Hepatocyte (in vitro differentiated cells): ENCODE results near the gene DENND1A. TPM values are rescaled to one million over a fixed set of nuclear protein-coding genes. Genes with fewer than 3 reads are reported as not detected.

Experiments used
- DNase-seq: peaks from one replicate; pipeline ENCODE4 v3.0.0-alpha.2; 2016; ENCODE audit warnings: low spot score
- H2AFZ ChIP-seq: fragments of 200-600 bp; sonication (generic); 2 replicates; pipeline ENCODE4 v1.6.0; 2016; ENCODE audit warnings: antibody characterized with exemption, mild to moderate bottlenecking
- H3K27ac ChIP-seq: fragments of 200-600 bp; sonication (generic); 2 replicates; pipeline ENCODE4 v1.5.1; 2016; ENCODE audit warnings: mild to moderate bottlenecking
- H3K27me3 ChIP-seq: fragments of 200-600 bp; sonication (generic); 2 replicates; pipeline ENCODE4 v1.6.1; 2016
- H3K36me3 ChIP-seq: fragments of 200-600 bp; sonication (generic); replicated peaks from 2 replicates; pipeline ENCODE4 v1.5.1; 2016; ENCODE audit warnings: low read depth; ENCODE audit not compliant: insufficient read depth
- H3K4me1 ChIP-seq: fragments of 200-600 bp; sonication (generic); 2 replicates; pipeline ENCODE4 v1.5.1; 2016; ENCODE audit warnings: mild to moderate bottlenecking, moderate library complexity; ENCODE audit not compliant: insufficient read depth
- H3K4me2 ChIP-seq: fragments of 200-600 bp; sonication (generic); 2 replicates; pipeline ENCODE4 v1.6.0; 2016
- H3K4me3 ChIP-seq: fragments of 200-600 bp; sonication (generic); 2 replicates; pipeline ENCODE4 v1.5.1; 2016; ENCODE audit warnings: mild to moderate bottlenecking
- H3K79me2 ChIP-seq: fragments of 200-600 bp; sonication (generic); 2 replicates; pipeline ENCODE4 v1.6.0; 2017; ENCODE audit warnings: mild to moderate bottlenecking
- H3K9me2 ChIP-seq: fragments of 200-600 bp; sonication (generic); replicated peaks from 2 replicates; pipeline ENCODE4 v1.6.0; 2017; ENCODE audit warnings: mild to moderate bottlenecking; ENCODE audit not compliant: insufficient read depth
- H3K9me3 ChIP-seq: fragments of 200-600 bp; sonication (generic); 2 replicates; pipeline ENCODE4 v1.5.1; 2016; ENCODE audit warnings: low read depth, mild to moderate bottlenecking
- H4K20me1 ChIP-seq: fragments of 200-600 bp; sonication (generic); 2 replicates; pipeline ENCODE4 v1.6.0; 2016; ENCODE audit warnings: mild to moderate bottlenecking; ENCODE audit not compliant: insufficient read depth, poor library complexity, severe bottlenecking
- CTCF ChIP-seq: fragments of 200-600 bp; sonication (generic); IDR thresholded peaks from 2 replicates; pipeline ENCODE4 v1.5.1; 2016; ENCODE audit warnings: antibody characterized with exemption, mild to moderate bottlenecking; ENCODE audit not compliant: poor library complexity
- EZH2 ChIP-seq: fragments of 200-600 bp; sonication (generic); IDR thresholded peaks from 2 replicates; pipeline ENCODE4 v1.6.1; 2016; ENCODE audit warnings: antibody characterized with exemption, mild to moderate bottlenecking, borderline replicate concordance
- EZH2phosphoT487 ChIP-seq: fragments of 200-600 bp; sonication (generic); IDR thresholded peaks from one replicate; pipeline ENCODE4 v1.6.1; 2018; ENCODE audit warnings: antibody characterized with exemption, mild to moderate bottlenecking, low read depth, moderate library complexity; ENCODE audit not compliant: unreplicated experiment, severe bottlenecking
- WGBS: methylation state at CpG from one replicate; pipeline ENCODE4 v1.1.6; 2016; ENCODE audit warnings: low lambda C conversion rate; ENCODE audit errors: missing lambda C conversion rate; 5-methylcytosine and 5-hydroxymethylcytosine counted together
- polyA plus RNA-seq: library from polyadenylated mRNA; unstranded; fragments of >200 nt; fragmentation: Nextera tagmentation; extraction: Ambion mirVana; gene quantifications from 2 replicates; pipeline ENCODE4 v1.2.1, GENCODE V29; 2016
- total RNA-seq: library from RNA; depleted of rRNA; stranded (reverse); fragments of >200 nt; gene quantifications from 2 replicates; pipeline ENCODE4 v1.2.3, GENCODE V29; 2014

The DENND1A gene
- total and polyA plus RNA-seq, 2 experiments from 2014 or later = 24.0 to 28.9 TPM

- Histone ChIP-seq H3K36me3 (no peaks in the 10 kb centered on the region), H3K27ac (no peak overlapping the region), H3K4me3 (no peak overlapping the region), H2AFZ (no peak overlapping the region), H3K79me2 (peaks cover 16% of the 10 kb centered on the region), H3K4me2 (no peak overlapping the region), H3K4me1 (no peaks in the 10 kb centered on the region), H3K9me3 (no peaks in the 10 kb centered on the region), H3K9me2 (no peaks in the 10 kb centered on the region), H4K20me1 (peaks cover 11% of the 10 kb centered on the region), H3K27me3 (no peaks in the 10 kb centered on the region)
- TF ChIP-seq EZH2phosphoT487 = no peak
- no peak for TF ChIP-seq EZH2
- no peak for TF ChIP-seq CTCF
- DNase-seq = no peak
- WGBS = 90% methylated on average over 7 of the region's 7 CpGs
These were observed 133.1 kb downstream of the DENND1A start for GRCh38 chr9:123796618-123797484.

GRCh38 chr9:123796094-123796493 lies 133.8 kb downstream of the DENND1A start:
- Histone ChIP-seq H3K79me2 (peaks cover 16% of the 10 kb centered on the region), H3K36me3 (no peaks in the 10 kb centered on the region), H2AFZ (no peak overlapping the region), H3K9me2 (no peaks in the 10 kb centered on the region), H3K4me3 (no peak overlapping the region), H3K4me1 (no peaks in the 10 kb centered on the region), H3K27me3 (no peaks in the 10 kb centered on the region), H3K27ac (no peak overlapping the region), H3K4me2 (no peak overlapping the region), H4K20me1 (peaks cover 11% of the 10 kb centered on the region), H3K9me3 (no peaks in the 10 kb centered on the region)
- TF ChIP-seq EZH2 (no peak), CTCF (no peak), EZH2phosphoT487 (no peak)
- 96% methylated on average over 2 of the region's 2 CpGs for WGBS
- DNase-seq = no peak

- Histone ChIP-seq H2AFZ (no peak overlapping the region), H4K20me1 (peaks cover 11% of the 10 kb centered on the region), H3K27me3 (no peaks in the 10 kb centered on the region), H3K9me2 (no peaks in the 10 kb centered on the region), H3K79me2 (peaks cover 16% of the 10 kb centered on the region), H3K4me1 (no peaks in the 10 kb centered on the region), H3K4me3 (no peak overlapping the region), H3K36me3 (no peaks in the 10 kb centered on the region), H3K27ac (no peak overlapping the region), H3K4me2 (no peak overlapping the region), H3K9me3 (no peaks in the 10 kb centered on the region)
- TF ChIP-seq CTCF = no peak
- TF ChIP-seq EZH2phosphoT487 = no peak
- no peak for TF ChIP-seq EZH2
- WGBS = 90% methylated on average over 7 of the region's 7 CpGs
- DNase-seq = no peak
These were observed 134.6 kb downstream of the DENND1A start for GRCh38 chr9:123795336-123795735.
